Cardiac fibroblast (primary cell): ENCODE measurements around the gene FANK1.
"Not testable (repeated sequence)": the region's sequence is repeated elsewhere in the genome, so short reads cannot be mapped to it uniquely, and the experiment has no call there.

Experiments used
- DNase-seq, 2 donors: peaks; one replicate each; pipeline versions ENCODE4 v3.0.0 to v3.0.0-alpha.2; 2010; ENCODE audit warnings: low read depth in 2 of 2
- H3K4me3 ChIP-seq, 2 donors: replicated peaks in 1 of 2; 1 replicate in 1 of 2; 2 replicates in 1 of 2; pipeline ENCODE4 v1.5.1; 2011; ENCODE audit warnings: low read depth in 2 of 2, low read length in 2 of 2, mild to moderate bottlenecking in 2 of 2, moderate library complexity in 1 of 2
- TF ChIP-seq, protein P1 (sequence below): IDR thresholded peaks from one replicate; pipeline ENCODE4 v1.5.1; 2011; ENCODE audit warnings: low read depth, mild to moderate bottlenecking, low read length, inconsistent platforms

The FANK1 gene

DNA sequence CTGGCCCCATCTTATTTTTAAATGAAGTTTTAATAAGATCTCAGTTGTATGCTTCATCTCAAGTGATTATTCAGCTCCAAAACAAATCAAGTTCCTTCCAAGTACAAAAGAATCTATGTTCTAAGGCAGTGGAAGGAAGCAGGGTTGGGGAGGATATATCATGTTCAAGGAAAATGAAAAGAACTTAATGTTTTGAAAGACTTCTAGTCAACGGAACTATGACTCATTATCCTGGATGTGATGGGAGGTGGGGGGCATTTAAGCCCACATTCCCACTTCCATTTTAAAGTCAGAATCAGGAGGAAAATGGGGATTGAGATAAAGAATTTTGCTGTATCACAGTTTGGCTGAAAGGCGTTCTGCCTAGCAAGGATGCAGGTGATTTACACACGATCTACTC is 59.4 kb downstream of the FANK1 start:
- no peak for DNase-seq
- no peak overlapping the region for H3K4me3 ChIP-seq
- TF ChIP-seq, protein P1, sequence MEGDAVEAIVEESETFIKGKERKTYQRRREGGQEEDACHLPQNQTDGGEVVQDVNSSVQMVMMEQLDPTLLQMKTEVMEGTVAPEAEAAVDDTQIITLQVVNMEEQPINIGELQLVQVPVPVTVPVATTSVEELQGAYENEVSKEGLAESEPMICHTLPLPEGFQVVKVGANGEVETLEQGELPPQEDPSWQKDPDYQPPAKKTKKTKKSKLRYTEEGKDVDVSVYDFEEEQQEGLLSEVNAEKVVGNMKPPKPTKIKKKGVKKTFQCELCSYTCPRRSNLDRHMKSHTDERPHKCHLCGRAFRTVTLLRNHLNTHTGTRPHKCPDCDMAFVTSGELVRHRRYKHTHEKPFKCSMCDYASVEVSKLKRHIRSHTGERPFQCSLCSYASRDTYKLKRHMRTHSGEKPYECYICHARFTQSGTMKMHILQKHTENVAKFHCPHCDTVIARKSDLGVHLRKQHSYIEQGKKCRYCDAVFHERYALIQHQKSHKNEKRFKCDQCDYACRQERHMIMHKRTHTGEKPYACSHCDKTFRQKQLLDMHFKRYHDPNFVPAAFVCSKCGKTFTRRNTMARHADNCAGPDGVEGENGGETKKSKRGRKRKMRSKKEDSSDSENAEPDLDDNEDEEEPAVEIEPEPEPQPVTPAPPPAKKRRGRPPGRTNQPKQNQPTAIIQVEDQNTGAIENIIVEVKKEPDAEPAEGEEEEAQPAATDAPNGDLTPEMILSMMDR: no peak

DNA sequence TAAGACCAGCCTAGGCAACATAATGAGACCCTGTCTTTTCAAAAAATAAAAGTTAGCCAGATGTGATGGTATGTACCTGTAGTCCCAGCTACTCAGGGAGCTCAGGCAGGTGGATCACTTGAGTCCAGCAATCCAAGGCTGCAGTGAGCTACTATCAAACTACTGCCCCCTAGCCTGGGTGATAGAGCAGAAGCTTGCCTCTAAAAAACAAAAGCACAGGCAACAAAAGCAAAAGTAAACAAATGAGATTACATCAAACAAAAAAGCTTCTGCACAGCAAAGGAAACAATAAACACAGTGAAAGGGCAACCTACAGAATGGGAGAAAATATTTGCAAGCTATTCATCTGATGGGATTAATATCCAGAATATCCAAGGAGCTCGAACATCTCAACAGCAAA is 65.4 kb downstream of the FANK1 start:
- TF ChIP-seq, protein P1: no peak
- DNase-seq: no peak
- H3K4me3 ChIP-seq: no peak overlapping the region

DNA sequence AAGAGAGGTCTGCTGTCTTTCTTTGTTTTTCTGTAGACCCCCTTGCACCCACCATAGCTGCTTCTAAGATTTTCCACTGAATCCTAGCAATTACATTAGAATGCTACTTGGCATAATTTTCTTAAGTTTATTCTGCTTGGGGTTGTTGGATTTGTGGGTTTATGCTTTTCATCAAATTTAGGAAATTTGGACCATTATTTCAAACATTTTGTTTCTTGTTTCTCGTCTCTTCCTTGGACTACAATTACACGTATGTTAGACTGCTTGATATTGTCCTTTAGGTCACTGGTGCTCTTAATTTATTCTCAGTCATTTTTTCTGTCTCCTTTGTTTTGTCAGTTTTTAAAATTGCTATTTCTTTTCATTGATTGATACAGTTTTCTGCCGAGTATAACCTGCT is 65.8 kb downstream of the FANK1 start:
- TF ChIP-seq, protein P1: no peak
- DNase-seq: no peak
- no peak overlapping the region for H3K4me3 ChIP-seq

DNA sequence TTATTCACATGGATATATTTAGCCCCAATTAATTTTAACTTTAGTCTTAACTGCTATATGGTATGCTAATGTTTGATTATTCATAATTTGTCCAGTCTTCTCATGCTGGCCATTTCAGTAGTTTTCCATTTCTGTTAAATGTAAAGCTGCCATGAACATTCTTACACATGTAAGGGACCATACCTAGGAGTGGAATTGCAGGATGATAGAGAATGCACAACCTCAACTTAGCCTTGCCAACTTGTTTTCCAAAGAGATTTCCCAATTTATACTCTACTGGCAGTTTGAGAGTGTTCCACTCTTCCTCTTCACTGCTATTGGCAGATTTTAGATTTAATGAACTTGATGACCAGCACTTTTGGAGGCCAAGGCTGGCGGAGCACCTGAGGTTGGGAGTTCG is 68.2 kb downstream of the FANK1 start:
- no peak for DNase-seq
- TF ChIP-seq, protein P1: no peak
- no peak overlapping the region for H3K4me3 ChIP-seq

DNA sequence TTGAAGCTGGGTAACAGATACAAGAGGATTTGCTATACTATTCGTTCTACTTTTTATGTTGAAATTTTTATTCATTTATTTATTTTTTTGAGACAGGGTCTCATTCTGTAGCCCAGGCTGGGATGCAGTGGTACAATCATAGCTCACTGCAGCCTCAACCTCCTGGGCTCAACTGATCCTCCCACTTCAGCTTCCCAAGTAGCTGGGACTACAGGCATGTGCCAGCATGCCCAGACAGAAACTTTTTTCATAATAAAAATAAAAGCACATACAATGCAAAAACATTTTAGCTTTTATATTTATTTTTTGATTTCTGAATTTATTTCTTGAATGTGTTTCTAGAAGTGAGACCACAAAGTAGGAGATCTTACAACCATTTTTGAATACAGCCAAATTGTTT is 71.2 kb downstream of the FANK1 start:
- TF ChIP-seq, protein P1: no peak
- no peak for DNase-seq
- no peak overlapping the region for H3K4me3 ChIP-seq

DNA sequence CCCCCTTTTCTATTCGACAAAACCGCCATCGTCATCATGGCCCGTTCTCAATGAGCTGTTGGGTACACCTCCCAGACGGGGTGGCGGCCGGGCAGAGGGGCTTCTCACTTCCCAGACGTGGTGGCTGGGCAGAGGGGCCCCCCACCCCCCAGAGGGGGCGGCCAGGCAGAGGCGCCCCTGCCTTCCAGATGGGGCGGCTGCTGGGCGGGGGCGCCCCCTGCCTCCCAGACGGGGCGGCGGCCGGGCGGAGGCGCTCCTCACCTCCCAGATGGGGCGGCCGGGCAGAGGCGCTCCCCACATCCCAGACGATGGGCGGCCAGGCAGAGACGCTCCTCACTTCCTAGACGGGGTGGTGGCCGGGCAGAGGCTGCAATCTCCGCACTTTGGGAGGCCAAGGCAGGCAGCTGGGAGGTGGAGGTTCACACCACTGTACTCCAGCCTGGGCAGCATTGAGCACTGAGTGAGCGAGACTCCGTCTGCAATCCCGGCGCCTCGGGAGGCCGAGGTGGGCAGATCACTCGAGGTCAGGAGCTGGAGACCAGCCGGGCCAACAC is 73.8 kb downstream of the FANK1 start:
- H3K4me3 ChIP-seq, DNase-seq: not testable (repeated sequence)

DNA sequence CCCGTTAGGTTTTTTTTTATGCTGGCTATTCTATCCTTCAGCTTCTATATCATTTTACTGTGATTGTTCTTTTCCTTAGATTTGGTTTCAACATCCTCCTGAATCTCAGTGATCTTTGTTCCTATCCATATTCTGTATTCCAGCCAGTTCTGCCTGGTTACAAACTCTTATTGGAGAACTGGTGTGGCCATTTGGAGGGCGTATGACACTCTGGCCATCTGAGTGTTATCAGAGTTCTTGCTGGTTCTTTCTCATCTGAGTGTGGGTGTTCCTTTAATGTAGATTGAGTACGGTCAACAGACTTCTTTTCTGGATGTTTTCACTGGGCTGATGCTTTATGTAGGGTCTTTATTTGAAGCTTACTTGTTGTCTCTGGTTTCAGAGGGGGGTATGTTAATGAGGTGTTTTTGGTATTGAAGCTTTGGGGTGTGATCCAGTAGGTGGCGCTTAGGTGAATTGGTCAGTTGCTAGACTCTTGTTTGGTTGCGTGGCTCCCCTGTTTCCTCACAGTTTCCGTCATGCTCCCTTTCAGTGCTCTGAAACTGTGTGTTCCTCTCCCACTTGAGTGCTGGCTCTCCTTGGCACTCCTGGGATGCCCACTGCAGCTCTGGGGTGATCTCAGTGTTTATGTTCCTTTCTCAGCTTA is 80.7 kb downstream of the FANK1 start:
- H3K4me3 ChIP-seq: no peak overlapping the region
- no peak for DNase-seq
- TF ChIP-seq, protein P1: peak; percentile 15
